Measurements from ENCODE around the gene COMMD10.
"Not testable (repeated sequence)": the region's sequence is repeated elsewhere in the genome, so short reads cannot be mapped to it uniquely, and the experiment has no call there.

Gene COMMD10

DNA sequence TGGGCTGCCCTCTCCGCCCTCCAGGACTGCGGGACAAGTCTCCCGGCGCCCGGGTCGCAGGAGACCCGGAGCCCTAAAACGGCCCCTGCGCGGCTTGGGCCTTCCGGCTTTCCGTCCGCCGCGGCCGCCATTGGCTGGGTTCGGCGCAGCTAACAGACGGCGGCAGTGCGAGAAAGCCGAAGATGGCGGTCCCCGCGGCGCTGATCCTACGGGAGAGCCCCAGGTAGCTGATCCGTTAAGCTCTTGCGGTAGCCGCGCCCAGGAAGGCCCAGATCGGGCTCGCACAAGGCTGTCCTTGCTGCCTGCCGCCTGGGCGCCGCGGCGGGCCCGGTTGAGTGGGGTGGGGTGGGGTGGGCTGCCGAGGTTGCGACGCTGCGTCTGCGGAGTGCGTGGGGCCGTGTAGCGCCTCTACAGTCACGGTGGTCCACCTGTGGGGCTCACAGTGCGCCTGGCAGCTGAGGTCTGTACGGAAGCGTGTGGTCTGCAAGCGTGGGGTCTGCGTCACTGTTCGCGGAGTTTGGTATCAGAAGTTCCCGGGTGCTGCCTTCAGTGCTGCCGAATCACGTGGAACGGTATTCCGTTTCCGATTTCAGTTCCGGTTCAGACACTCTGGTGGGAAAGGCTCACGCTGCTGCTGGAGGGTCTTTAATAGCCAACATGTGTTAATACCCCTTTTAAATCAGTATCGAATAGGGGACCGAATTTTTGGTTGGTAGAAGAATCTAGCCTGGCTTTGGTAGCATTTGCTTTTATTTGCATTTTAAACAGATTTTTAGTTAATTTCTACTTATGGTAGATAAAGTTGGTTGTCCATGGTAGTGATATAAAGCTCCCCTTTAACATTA lies at the start of gene COMMD10:
Gene COMMD10 (plus strand): TSS at position 155 of the 845 bp plus-strand sequence.
- DNase-seq, result peak; percentile 45

DNA sequence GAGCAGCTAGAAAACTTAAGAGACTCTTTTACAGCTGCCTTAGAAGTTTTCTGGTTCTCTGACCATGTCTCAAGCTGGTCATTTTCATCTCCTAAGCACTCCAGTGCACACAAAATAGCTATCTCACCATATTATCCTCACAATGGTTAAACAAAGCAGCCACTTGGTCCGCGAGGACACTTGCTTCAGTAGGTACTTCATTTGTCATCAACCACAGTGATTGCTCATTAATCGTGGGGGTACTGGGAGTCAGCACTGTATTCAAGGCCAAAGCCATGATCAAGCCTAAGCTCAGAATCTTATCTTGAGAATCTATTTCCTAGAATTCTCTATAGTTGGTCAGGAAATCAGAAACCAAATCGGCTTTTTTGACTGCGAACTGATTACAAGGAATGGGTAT lies 49.7 kb upstream of the COMMD10 start:
- no peak for DNase-seq

DNA sequence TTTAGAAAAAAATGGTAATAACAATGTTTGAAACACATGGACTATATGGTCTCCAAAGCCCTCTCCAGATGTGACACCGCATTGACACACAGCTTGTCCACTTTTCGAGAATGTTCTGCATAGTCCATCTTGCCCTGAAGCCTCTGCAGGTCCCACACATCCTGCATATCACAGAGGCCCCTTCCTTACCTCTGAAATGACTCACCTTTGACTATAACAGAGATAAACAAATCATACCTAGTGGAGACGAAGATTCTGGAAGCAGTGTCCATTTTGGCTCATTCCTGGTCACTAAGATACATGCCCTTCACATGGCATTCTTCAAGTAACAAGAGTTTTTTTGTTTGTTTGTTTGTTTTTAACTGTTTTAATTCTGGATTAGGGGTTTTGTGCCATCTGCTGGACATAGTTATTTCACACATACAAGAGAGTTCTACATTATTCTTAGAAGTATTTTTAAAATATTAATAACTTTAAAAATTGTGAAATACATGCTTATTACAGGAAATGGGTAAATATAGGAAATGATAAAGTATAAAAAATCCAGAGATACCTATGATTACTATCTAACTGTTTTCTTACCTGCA lies 47.5 kb upstream of the COMMD10 start:
- DNase-seq, result no peak

DNA sequence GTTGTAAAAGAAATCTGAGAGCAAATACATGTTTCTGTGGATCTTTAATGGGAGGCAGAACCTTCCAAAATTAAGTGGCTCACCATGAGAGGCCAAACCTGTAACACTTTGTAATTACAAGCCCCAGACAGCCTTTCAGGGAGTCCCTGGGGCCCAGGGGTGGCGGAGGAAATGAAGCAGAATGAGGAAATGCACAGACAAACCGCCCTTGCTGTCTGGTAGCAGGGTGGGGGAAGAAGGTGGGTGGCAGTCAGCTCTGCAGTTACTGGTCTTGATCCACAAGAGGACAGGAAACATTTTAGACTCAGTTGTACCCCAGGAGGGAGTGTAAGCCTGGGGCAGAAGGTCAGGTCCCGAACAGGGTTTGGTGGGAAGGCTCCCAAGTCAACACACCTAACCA lies 46.0 kb upstream of the COMMD10 start:
- DNase-seq, result no peak

DNA sequence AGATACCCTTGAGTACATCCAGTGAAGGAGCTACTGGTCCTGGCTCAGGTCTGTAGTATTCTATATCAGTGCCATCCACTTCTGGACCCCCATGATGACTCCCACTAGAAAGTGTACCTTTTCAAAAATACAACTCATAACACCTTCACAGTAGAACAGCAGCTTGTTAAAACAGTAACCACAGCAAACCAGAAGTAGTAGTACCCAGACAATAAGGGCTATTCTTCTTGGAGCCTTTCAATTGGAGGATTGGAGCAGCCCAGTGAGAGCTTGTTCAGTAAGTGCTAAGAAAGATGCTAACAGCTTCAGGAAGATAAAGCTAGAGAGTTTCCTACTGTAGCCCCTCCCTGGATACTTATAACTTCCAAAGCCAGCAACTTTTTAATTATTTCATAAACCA lies 42.5 kb upstream of the COMMD10 start:
- DNase-seq, result no peak

DNA sequence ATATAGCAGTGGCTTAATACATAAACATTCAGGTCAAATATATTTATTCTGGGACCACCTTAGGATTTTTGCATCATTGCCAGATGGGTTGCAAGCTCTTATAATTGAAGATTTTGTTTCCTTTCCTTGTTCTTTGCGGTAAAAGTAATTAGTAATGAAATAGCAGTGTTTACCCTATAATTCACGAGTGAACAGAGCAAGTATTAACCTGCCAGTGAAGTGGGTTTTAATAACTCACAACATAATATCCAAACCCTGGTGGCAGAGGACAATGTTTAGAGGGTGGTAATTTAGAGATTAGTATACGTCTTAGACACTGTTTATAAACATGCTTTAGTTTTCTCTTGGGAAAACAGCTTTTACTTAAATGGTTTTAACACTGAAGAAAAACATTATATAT lies 40.8 kb upstream of the COMMD10 start:
- no peak for DNase-seq

DNA sequence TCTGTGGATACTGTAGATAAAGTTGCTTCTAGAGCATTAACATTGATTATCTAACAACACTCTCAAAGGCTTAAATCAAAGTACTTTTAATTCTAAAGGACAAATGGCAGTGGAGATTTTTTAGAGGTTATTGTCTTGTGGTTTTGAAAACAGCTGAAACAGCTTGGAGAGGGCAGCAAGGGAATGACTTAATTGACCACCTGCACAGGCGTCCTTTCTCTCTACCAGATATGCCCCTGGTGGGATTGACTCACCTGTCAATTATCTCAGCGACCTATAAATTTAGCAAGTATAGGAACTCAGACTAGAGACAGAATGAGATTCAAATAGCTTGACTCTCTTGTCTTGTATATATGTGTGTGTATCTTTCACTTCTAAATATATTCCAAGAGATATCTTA lies 39.0 kb upstream of the COMMD10 start:
- no peak for DNase-seq

DNA sequence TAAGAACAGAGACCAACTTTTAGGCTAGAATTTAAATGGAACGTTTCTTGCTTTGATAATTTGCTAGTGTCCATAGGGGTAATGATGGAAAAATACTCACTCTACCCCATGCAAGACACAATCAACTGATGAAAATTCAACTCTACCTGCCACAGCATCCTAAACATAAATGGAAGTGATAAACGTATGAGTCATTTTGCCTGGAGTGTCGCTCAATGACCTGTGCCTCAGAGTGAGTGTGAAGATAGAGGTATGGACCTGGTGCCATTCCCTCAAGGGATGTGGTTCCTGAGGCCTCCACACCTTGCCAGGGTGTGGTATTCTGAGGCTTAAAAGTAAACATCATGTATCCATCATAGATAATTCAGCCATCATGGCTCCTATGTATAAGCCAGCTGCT lies 38.6 kb upstream of the COMMD10 start:
- no peak for DNase-seq

DNA sequence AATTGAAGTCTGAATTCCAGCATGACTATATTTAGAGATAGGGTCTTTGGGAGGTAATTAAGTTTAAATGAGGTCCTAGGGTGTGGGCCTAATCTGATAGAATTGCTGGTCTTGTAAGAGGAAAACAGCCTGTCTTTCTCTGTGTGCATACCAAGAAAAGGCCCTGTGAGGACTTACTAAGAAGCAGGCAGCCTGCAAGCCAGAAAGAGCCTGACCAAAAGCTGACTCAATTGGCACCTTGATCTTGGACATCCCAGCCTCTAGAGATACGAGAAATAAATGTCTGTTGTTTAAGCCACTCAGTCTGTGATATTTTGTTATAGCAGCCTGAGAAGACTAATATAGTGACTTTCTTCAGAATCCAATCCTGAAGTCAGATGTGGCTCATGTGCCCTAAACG lies 38.0 kb upstream of the COMMD10 start:
- no peak for DNase-seq

DNA sequence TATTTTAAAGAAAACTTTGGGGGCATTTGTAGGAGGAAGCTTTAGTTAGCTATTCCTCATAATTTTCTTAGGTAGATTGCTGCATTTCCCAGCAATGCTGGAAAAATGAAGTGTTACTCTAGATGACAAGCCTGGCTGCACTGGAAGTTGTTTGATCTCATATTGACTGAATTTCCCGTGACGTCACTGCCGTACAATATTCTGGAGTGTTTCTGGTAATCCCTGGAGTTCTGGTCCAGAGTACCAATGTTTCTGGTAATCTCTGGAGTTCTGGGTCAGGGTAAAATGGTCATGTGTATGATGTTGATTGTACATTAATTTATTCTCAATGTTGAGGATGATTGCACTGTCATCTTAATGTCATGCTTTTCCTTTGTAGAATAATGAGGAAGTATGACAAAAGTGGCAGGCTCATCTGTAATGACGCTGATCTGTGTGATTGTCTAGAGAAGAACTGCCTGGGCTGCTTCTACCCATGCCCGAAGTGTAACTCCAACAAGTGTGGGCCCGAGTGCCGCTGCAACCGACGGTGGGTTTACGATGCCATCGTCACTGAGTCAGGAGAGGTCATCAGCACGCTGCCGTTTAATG lies 26.4 kb upstream of the COMMD10 start:
- DNase-seq, result no peak

DNA sequence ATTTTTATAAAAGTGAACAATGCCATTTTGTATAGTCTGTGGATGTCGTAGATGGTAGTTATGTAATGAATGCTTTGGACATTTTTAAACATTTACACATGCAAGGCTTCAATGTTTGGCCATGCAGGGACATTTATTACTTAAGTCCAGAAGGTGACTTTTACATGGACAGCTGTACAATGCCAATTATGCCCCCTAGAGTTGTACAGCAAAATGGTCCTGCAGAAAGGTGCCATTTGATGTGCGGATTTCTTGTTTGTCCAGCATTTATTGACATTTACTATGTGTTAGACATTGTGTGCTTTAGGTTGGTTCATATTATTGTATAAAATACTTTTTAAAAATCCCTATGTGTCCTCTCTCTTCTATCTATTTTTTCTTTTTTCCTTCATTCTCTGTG lies 22.5 kb upstream of the COMMD10 start:
- no peak for DNase-seq

DNA sequence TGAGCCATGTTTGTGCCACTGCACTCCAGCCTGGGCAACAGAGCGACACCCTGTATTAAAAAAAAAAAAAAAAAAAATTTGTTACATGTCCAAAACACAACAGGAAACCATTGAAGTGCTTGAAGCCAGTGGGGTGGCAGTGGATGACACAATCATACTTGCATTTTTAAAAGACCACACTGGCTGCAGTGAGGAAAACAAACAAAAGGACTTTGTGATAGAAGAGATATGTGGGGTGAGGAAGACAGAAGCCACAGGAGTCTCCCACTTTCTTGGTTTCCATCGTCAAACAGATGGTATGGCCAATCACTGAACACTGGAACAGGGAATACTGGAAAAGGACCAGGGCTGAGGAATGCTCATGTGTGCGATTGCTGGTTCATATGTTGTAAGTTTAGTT lies 20.9 kb upstream of the COMMD10 start:
- no peak for DNase-seq

DNA sequence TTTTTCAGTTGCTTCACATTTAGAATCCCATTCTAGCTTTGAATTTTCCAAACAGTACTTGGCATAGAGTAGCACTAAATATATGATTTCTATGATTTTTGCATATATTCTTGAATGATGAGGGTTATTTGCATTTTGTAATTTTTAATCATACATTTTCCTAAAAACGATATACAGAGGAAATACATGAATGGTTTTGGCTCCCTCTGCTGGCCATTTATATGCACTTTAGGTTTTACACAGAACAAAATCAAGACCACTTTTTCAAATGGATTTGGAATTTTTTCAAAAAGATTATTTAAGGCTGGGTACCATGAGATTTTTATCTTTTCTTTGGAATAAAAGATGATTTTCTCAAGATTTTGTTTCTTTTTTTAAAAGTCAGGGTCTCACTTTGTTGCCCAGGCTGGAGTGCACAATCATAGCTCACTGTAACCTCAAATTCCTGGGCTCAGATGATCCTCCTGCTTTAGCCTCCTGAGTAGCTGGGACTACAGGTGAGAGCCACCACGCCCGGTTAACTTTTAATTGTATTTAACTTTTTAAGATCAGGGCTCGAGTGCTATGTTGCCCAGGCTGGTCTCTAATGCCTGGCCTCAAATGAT lies 16.7 kb upstream of the COMMD10 start:
- no peak for DNase-seq

DNA sequence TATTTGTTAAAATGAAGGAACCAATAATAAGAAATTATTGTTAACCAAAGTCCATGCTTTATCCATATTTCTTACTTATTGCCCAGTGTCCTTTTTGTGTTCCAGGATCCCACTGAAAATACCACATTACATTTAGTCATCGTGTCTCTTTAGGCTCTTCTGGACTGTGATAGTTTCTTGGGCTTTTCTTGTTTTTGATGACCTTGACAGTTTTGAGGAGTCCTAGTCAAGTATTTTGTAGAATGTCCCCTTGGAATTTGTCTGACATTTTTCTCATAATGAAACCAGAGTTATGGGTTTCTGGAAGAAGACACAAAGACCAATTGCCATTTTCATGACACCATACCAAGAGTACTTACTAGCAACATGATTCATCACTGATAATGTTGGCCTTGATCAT lies 13.6 kb upstream of the COMMD10 start:
- DNase-seq, result no peak

DNA sequence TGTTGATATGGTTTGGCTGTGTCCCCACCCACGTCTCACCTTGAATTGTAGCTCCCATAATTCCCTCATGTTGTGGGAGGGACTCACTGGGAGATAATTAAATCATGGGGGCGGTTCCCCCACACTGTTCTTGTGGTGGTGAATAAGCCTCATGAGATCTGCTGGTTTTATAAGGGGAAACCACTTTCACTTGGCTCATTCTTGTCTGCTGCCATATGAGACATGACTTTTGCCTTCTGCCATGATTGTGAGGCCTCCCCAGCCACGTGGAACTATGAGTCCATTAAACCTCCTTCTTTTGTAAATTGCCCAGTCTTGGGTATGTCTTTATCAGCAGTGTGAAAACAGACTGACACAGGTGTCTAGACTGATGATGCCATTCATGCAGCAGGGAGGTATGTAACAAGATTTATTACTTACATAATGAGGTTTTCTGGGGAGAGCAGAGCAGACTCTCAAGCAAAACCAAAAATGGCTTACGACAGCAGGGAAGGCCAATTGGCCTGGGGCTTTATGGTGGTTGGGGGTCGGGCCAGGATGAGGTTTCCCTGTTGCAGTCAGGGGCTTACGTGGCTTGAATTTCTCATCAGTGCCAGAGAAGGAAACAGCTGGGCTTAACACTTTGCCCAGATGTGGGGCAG lies 9.5 kb upstream of the COMMD10 start:
- no peak for DNase-seq

DNA sequence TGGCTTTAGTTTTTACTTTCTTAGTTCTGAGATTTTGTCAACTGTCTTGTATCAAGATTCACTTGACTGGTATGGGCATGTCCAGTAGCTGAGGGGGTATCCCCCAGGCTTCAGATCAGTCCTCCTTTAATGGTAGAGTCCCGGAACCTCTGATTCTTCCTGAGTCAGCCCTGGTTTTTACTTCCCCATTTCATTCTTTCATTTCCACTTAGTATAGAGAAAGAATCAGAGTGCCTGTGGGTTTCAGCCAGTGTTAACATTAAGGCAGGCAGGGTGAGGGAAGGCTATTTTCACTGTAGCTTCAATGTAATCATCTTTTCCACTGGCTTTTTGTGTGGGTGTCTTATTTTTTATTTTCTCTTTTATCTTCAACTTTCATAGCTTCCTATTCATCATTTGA lies 8.3 kb upstream of the COMMD10 start:
- no peak for DNase-seq

DNA sequence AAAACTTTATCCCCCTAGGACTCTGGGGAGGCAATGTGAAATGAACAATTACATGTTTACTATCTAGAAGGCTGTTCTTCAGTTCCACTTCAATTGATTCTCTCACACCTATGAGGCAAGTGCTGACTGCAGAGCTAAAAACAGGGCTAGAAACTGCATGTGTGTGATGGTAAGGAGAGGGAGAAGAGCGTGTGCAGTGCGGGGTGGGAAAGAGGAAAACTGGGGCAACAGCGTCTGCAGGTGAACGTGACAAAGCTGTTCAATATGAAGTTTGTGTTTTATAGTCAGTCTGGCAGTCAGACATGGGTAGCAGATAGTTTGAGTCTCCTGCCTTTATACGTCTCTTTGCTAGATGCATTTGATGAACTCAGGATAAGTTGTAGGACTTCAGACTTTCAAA lies 6.6 kb upstream of the COMMD10 start:
- DNase-seq, result no peak

DNA sequence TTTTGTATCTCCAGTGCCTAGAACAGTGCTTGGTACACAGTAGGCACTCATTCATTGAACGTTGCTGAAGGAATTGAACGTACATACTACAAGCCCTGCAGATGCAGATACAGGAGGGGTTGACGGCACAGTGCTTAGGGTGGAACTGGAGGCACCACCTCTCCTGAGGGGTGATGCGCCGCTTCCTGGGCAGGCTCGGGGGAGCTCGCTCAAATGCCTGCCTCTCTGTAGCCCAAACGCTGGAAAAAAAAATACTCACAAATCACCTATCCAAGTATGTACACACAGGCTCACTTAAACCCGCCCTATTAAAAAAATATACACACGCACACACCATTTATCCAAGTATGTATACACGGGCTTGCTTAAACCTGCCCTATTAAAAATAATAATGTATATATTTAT lies 536 bp upstream of the COMMD10 start:
- DNase-seq, result no peak

DNA sequence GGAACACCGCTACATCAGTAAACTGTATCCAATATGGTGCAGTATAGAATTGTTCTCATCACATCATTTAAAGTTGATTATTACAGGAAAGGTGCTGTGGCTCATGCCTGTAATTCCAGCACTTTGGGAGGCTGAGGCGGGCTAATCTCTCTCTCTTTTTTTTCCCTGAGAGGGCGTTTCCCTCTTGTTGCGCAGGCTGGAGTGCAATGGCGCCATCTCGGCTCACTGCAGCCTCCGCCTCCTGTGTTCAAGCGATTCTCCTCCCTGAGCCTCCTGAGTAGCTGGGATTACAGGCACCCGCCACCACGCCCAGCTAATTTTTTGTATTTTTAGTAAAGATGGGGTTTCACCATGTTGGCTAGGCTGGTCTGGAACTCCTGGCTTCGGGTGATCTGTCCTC lies 1.5 kb downstream of the COMMD10 start:
- DNase-seq, result not testable (repeated sequence)

DNA sequence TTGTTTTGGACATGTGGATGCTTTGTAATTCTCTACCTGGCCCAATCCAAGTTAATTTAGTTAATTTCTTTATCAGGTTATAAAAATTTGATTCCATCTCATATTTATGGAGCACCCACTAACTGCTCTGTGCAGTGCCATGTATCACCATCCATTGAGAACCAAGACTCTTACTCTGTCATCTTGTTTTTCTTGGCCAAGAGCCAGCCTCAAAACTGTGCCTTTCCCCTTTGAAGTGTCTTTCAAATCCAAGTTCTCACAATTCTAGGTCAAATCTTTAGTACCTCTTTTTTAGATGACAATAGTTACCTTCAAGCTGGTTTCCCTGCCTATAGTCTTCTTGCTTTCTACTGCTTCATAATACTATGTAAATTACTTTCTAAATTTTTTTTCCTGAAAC lies 3.2 kb downstream of the COMMD10 start:
- DNase-seq, result no peak

DNA sequence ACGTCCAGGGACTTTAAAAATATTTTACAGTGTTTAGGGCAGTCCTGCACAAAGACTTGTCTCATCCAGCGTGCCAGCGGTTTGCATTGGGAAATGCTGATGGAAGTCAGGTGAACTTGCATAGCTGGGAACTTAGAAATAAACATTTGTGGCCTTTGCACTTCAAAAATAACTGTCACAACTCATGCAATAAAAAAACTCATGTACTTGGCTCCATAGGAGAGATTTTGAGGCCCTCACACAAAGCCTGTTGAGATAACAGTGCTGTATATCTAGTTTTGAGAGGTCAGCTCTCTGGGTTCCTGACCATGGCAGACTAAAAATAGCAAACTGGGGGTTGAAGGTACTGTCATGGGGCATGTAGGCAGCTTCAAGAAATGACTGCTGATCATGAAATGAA lies 5.5 kb downstream of the COMMD10 start:
- DNase-seq, result no peak

DNA sequence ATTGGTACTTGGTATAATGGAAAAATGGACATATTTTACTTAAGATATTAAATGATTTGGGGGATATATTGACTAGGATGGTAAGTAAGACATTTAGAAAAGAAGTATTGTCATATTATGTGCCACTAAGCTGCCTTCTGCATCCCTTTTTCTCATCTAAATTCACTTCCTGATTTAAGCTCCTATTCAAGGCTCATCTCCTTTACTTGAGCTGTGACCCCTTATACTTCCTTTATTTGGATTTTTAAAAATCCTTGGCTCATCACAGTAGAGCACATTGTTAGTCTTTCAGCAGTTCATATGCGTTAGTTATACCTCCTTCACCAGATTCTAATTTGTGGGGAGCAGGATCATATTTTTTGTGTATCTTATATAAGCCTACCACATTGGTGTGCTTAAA lies 6.6 kb downstream of the COMMD10 start:
- no peak for DNase-seq

DNA sequence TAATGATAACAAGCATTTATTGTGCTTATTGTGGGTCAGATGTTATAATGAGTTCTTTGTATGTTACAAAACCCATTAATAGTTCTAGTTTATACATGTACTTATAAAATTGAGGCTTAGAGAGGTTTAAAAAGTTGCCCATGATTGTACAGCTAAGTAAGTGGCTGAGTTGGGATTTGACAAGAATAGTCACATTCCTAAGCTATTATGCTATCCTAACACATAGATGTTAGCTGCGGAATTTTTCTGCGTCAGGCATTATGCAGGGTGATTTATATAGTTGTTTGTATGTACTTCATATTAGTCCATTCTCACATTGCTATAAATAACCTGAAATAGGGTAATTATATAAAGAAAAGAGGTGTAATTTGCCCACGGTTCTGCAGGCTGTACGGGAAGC lies 12.5 kb downstream of the COMMD10 start:
- DNase-seq, result no peak

DNA sequence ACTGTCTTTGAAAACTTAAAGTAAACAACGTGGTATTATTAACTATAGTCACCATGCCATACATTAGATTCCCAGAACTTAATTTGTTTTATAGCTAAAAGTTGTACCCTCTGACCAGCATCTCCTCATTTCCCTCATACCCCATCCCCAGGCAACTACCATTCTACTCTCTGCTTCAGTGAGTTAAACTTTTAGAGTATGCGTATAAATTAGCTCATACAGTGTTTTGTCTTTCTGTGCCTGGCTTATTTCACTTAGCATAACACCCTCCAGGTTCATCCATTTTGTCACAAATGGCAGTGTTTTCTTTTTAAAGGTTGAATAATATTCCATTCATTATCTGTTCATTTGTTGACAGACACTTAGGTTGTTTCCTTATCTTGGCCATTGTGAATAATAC lies 14.2 kb downstream of the COMMD10 start:
- no peak for DNase-seq

Measured in T1000 (cell line).